Measurements from ENCODE around the gene ESM1.
A peak's percentile ranks its signal among the peaks of the same experiment; 100 is the strongest.

Gene ESM1

DNA sequence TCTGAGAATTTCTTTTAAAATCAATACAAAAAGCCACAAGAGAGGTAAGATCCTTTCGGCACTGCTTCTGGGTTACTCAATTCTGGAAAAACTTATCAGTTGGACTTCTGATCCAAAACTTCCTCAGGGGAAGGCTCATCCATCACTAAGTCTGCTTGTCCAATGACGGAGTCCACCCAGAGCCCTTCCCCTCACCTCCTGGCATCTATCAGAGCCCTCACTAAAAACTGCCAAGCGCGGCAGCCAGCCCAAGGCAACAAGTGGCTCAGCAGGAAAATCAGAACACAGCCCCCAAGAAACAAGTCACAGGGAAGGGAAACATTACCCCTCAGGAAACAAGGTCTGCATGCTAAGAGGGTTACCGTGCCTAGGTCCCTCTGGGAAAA is 869 bp upstream of the ESM1 start:
- DNase-seq (ENCODE audit: low spot score) (no peak), FAIRE-seq (no peak)

DNA sequence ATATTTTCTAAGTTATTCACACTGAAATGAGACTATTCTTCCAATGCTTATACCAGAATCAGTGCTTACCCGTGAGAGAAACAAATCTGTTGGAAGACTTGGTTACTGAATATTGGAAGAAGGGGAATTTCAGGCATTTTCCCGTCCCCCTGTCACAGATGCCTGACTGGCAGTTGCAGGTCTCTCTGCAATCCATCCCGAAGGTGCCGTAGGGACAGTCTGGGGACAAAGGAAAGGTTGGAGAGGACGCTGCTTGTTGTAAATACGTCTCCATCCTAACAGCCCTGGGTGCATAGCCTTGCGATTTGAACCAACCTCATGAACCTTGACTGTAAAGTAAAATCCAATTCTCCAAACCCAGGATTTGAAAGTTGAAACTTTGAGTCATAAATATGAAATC is 3.5 kb downstream of the ESM1 start:
- DNase-seq (ENCODE audit: low spot score): no peak
- no peak for FAIRE-seq

DNA sequence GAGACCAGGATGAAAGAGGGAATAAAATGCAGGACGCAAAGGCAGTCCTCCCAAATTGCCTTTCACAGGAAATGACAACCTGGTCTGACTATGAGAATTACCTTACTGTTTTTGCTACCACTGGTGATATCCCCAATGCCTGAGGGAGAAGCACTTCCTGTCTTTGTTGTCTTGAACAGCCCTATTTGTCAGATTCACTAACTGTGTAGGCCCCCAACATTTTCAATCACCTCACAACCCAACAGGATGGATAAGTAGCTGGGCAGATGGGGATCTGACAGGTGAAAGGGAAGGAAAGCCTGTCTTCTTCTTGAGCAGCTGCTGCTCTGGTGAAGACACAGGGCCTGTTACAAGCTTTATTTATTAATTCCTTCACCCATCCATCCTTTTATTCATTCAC is 9.7 kb downstream of the ESM1 start:
- no peak for FAIRE-seq
- no peak for DNase-seq (ENCODE audit: low spot score)

DNA sequence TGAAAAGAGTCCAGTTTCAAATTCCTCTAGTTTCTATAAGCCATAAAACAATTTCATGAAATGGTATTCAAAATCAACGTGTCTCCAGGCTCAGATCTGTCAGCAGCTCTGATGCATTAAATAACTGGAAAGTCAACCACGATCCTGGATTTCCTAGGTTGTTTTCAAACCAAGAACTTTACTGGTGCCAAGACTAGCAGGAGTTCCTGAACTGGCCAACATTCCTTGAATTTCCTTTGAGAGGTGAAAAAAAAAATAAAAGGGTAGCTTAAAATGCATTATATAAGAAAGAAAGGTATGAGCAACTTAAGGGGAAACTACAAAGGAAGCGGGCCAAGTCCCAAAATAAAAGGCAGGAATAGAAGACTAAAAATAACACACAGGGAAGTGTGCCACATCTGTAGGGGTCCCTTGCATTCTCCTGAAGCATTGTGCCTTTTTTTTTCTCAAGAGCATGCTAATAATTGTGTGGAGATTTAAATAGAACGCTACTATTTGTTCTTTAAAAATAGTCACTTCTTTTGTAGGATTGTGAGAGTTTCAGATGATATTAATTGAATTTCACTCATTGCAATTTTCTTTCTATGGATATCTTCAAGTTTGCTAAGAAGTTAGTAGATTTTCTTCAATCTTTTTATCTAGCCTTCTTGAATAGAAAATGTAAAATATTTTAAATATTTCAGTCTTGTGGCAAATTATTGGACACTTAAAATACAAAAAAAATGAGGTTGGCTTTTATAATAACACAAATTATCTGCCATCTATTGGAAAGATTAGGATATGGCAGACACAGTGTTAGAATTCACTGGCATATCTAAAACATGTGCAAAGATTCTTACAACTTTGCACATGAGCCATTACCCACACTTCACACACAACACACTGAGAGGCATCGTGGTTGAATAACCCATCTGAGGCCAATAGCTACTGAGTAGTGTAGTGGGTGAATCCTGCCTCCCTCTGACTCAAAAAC is 15.3 kb downstream of the ESM1 start:
- FAIRE-seq: no peak
- DNase-seq (ENCODE audit: low spot score): no peak

DNA sequence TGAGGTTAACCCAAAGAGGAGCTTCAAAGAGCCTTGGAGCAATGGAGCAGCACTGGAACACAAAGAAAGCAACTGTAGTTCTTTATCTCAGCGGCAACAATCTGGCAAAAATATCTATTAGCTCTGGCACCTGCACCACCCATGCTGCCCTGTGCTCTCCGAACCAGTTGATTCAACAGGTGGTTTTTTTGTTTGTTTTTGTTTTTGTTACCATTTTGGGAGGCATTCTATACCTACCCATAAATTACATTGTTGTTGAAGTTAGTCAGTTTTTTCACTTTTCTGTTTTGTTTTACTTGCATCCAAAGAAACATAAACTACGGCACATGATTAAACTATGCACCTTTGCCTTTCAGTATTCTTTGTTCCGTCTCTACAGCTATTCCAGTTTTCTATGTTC is 16.2 kb downstream of the ESM1 start:
- FAIRE-seq (no peak), DNase-seq (ENCODE audit: low spot score) (no peak)

DNA sequence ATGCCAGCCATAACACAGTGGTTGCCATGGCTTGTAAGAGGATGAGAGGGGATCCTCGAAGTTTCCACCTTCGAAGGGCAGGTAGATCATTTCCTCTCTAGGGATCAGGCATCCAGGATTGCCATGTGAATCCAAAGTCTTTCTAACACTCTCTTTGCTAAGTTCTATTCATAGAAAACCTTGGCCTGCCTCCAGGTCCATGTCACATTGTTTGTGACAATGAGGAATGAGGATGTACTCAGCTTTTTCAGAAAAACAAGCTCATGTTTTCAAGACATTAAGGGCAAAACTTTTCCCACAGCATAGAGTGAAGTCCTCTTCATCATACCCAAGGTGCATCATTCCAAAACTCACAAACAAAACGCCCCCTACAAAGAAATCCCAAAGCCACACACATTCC is 19.6 kb downstream of the ESM1 start:
- DNase-seq (ENCODE audit: low spot score) (no peak), FAIRE-seq (no peak)

DNA sequence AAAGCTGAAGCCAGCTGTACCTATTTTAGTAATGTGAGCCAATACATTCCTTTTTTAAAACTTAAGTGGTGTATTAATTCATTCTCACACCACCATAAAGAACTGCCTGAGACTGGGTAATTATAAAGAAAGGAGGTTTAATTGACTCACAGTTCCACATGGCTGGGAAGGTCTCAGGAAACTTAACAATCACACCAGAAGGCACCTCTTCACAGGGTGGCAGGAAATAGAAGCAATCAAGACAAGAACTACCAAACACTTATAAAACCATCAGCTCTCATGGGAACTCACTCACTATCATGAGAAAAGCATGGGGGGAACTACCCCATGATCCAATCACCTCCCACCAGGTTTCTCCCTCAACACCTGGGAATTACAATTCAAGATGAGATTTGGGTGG is 21.0 kb downstream of the ESM1 start:
- no peak for DNase-seq (ENCODE audit: low spot score)
- no peak for FAIRE-seq

DNA sequence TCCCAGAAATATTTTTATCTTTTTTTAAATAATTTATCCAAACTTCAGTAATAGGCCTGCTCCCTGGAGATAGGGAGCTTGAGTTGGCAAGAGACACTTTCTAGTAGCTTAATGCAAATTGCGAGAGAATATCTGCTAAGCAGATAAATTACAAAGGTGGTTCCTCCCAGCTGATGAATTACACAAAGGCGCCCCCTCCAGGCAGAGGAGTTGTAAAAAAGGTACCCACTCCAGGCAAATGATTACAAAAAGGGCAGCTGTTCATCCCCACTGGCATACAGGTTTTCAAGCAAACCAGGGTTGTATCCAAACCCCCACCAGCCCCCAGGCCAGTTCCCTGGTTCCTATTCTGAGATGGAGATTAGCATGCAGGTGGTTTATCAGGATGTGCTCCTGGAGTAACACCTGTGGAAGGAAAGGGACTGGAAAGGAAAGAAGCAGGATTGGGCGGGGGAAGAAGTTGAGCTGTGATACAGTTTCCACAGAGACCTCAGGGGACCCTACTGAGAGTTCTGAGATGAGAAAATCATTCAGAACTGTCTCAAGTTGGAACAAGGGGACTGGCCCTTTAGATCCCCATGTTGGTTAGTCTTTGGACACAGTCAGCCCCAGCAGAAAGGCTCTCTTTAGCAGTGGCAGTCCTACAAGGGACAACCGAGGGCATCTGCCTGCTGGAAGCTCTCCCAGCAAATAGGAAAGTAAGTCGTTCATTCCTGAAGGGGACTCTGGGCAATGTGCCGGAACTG is 25.5 kb downstream of the ESM1 start:
- DNase-seq (ENCODE audit: low spot score): no peak
- no peak for FAIRE-seq

DNA sequence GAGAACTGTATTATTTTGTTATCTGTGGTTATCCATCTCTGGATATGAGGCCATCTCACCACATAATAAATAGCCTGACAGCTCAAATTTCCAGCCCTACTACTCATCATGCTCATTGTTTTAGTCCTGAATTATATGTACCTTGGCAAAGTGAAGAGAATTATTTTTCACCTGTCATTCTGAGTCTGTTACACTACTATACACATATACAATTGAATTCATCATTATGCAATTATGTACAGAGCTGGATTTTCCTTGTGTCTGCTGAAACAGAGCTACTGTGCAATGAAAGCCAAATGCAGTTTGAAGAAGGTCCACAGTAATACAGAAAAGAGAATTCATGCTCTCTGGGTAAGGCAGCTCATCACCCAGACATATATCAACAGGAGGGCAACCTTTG is 28.5 kb downstream of the ESM1 start:
- no peak for FAIRE-seq
- no peak for DNase-seq (ENCODE audit: low spot score)

DNA sequence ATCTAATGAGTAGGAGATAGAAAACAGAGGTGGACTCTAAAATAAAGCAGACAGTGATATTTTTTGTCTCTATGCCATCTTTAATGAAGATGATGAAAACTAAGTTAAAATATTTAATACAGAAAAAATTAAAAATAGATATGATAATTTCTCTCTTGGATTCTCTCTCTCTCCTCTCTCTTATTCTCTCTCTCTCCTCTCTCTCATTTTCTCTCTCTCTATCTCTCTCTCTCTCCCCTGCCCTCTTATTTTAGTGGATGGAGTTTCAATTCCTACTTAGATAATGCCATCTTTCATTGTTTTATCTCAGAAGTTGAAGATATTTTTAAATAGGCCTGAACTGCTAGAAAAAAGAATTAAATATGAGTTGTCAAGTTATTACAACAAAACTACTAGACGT is 38.2 kb downstream of the ESM1 start:
- FAIRE-seq (no peak), DNase-seq (ENCODE audit: low spot score) (no peak)

DNA sequence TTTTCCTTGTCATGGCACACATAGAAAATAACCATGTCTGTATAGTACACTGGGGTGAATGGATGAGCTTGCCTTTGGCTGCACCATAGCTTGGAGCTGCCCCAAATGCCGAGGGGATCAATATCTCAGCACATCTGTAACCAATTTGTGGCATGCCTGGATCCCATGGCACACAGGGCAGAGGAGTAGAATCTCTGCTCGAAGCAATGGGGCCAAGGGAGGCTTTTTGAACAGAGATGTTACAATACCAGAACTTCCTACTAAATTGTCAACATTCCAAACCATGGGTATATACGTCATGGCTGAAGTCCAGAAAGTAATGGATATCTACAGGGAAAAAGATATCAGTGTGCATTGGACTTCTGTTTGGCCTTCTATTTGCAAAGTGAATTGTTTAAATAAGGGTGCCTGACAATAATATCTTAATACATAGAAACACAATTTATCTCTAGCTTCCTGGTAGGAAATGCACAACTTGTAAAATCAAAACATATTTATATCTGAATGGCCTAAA is 39.0 kb downstream of the ESM1 start:
- FAIRE-seq (no peak), DNase-seq (ENCODE audit: low spot score) (no peak)

DNA sequence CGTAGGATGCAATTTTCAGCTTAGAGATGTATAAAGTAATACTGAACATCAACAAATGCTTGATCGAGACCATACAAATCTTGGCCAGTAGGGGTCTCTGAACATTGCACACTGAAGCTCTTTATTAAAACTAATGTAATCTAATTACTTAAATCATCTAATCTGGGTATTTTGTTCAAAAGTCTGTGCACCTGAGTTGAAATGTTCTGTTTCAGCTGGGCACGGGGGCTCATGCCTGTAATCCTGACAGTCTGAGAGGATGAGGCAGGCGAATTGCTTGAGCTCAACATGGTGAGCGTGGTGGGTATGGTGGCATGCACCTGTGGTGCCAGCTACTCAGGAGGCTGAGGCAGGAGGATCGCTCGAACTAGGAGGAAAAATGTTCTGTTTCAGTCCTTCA is 41.0 kb downstream of the ESM1 start:
- peak; percentile 74 for FAIRE-seq

DNA sequence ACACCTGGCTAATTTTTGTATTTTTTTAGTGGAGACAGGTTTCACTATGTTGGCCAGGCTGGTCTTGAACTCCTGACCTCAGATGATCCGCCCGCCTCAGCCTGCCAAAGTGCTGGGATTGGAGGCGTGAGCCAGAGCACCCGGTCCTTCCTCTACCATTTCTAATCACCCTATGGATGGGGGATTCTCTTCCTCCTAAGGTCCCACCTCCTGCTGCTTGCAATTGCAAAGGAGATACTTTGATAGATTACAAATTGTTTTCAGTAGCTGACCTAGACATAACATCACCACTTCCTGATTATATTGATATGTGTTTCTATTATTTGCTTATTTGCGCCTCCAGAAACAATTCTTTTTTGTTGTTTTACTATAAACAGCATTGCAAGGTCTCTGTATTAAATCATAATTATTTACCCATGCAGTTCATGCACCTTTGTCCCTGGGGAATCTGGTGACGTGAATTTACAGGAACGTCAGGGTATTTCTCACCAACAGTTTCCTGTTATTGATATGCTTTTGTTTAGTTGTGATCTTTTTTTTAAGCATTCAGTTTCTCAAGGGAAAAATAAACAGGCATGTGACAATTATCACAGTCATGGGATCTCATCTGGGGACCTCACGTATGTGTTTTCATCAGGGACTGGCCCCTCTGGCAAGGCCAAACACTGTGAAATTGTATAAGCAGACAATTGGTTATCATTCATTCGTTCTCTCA is 43.2 kb downstream of the ESM1 start:
- DNase-seq (ENCODE audit: low spot score): no peak
- FAIRE-seq: no peak

More for the DNA sequence above, 41.0 kb downstream of the ESM1 start:
- DNase-seq (ENCODE audit: low spot score): peak; percentile 25

DNA sequence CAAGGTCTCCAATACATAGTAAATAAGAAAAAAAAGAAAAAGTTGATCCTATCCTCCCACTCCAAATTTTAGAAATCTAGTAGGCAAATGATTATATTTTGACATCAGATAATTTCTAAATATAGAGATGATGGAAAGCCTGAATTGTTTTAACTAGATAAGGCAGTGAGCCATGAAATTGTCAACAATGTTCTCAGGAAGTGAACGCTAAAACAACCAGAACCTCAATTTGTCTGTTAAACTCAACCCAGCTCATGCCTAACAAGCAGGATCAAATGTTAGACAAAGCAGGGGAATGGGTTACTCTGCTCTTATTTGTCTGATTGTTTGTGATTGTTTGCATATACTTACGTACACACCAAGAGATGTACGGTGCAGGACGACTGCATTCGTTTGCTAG is 49.2 kb downstream of the ESM1 start:
- FAIRE-seq: no peak
- no peak for DNase-seq (ENCODE audit: low spot score)

DNA sequence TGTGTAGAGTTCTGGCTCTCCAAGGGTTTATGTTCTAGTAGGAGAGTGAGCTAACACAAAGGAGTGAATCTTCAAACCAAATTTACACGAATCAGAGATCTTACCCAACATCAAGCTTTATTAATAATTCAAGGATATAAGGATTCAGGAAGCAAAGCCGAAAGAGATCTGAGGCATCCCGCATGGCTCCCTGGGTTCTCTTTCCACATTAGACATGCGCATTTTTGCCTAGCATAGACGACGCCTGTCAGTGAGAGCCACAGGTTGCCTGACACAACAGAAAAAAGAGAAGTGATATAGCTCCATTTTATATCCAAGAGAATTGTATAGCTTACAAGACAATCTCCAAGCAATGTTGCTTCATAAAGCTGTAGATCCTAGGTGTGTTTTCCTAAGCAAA is 52.6 kb downstream of the ESM1 start:
- no peak for FAIRE-seq
- DNase-seq (ENCODE audit: low spot score): no peak

DNA sequence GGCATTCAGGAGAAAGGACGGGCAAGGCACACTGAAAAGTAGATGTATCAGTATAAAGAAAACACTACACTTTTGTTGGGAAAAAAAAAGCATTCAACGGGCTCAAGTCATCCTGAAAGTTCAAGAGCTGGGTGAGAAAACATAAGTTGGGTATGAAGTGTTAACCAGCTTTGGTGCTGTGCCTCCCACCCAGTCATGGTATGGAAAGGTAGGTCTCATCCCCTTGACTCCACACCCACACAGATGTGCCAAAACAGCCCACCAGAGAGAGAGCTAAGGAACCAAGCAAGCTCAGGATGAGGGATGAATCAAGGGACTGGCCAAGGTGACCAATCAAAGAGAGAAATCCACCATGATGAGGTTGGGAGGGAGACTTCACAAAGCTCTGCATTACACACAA is 54.7 kb downstream of the ESM1 start:
- DNase-seq (ENCODE audit: low spot score) (no peak), FAIRE-seq (no peak)
